Tongue (tissue), 3 donors: ENCODE data around the gene DDX11. TPM values are rescaled to one million over a fixed set of nuclear protein-coding genes. Genes with fewer than 3 reads are reported as not detected.
"Not testable (repeated sequence)": the region's sequence is repeated elsewhere in the genome, so short reads cannot be mapped to it uniquely, and the experiment has no call there.

Experiments used
- DNase-seq: peaks from one replicate; pipeline ENCODE4 v3.0.0-alpha.2; 2015
- small RNA-seq: library from RNA; depleted of rRNA; stranded (forward); fragments of <200 nt; gene quantifications from one replicate; pipeline ENCODE3, GENCODE V24; 2014; ENCODE audit warnings: low replicate concordance
- total RNA-seq: library from RNA; depleted of rRNA; stranded (reverse); fragments of >200 nt; gene quantifications from one replicate; pipeline ENCODE4 v1.2.3, GENCODE V29; 2014

Gene DDX11
- total RNA-seq, 1 donor from 2014 or later, result 36.6 TPM

GRCh38 chr12:31124158-31124557 lies 50.5 kb downstream of the DDX11 start:
- not testable (repeated sequence) for DNase-seq

DNA sequence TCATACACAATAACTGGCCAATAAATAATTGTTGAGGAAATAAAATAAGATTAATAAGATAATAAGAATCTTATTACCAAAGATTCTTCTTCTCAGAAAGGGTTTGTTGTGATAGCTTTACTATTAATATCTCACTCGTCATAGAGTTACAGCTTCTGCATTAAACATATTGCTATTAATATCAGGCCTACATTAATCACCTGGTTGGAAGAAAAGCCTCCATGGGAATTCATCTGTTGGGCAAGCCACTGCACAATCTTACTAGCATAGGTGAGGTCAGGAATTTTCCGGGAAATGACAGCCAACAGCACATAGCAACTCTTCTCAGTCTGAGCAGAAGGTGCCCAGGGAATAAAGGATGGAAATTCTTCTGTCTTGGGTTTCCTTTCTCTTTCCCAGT lies 51.5 kb downstream of the DDX11 start:
- not testable (repeated sequence) for DNase-seq

- not testable (repeated sequence) for DNase-seq
Measured at GRCh38 chr12:31127209-31127848, 53.7 kb downstream of the DDX11 start.

GRCh38 chr12:31136581-31136980 lies 62.9 kb downstream of the DDX11 start:
- not testable (repeated sequence) for DNase-seq

GRCh38 chr12:31144768-31145167 lies 71.1 kb downstream of the DDX11 start:
- not testable (repeated sequence) for DNase-seq

DNA sequence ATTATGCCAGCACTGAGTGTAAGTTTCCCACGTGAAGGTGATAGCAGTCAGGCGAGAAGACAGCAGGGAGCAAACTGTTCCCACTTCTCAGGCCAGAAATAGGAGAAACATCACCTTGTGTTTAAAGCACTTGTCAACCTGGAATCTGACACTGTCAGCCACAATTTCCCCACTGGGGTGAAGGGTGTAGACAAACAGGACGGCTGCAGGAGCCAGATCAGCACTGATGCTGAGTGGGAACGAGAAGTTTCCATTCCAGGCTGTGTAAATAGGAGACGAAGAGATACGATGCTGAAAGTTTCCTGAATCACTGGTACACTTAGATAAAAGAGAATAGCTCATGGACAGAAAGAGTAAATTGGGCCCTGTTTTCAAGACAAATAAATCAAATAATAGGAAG lies 71.6 kb downstream of the DDX11 start:
- DNase-seq, result not testable (repeated sequence)

GRCh38 chr12:31147415-31147814 lies 73.8 kb downstream of the DDX11 start:
- DNase-seq, result not testable (repeated sequence)

GRCh38 chr12:31150766-31151165 lies 77.1 kb downstream of the DDX11 start:
- DNase-seq, result not testable (repeated sequence)

Small RNA genes lying within 50 kb of the gene (small RNA-seq; reads per million reads assigned to genes)
- gene RF00072, result not detected

Other genes with a start within 250 kb of the DDX11 start
- 27.1 TPM for gene TSPAN11, start 147.1 kb upstream of the DDX11 start, total RNA-seq